HAP-1 (cell line): ENCODE data around the gene RBM14.

ENCODE experiments used
- DNase-seq, 2 experiments: peaks; one replicate each; pipeline ENCODE4 v3.0.0-alpha.2; 2016 to 2020; ENCODE audit warnings: low spot score in 2 of 2
- H3K27me3 ChIP-seq: fragments of 250-450 bp; sonication (Bioruptor Pico); 2 replicates; pipeline ENCODE4 v1.5.1; 2020; ENCODE audit warnings: low read depth, mild to moderate bottlenecking, moderate library complexity
- H3K36me3 ChIP-seq: fragments of 250-450 bp; sonication (Bioruptor Pico); replicated peaks from 2 replicates; pipeline ENCODE4 v1.5.1; 2020; ENCODE audit warnings: mild to moderate bottlenecking
- H3K4me1 ChIP-seq: fragments of 250-450 bp; sonication (Bioruptor Pico); 2 replicates; pipeline ENCODE4 v1.5.1; 2020; ENCODE audit warnings: mild to moderate bottlenecking
- H3K4me3 ChIP-seq: fragments of 250-450 bp; sonication (Bioruptor Pico); 2 replicates; pipeline ENCODE4 v1.5.1; 2020; ENCODE audit warnings: mild to moderate bottlenecking, moderate library complexity
- H3K9me3 ChIP-seq: fragments of 250-450 bp; sonication (Bioruptor Pico); 2 replicates; pipeline ENCODE4 v1.5.1; 2020; ENCODE audit warnings: mild to moderate bottlenecking, moderate library complexity
- in situ Hi-C: fragments of 300-500 bp; cut with MboI; formaldehyde crosslinking; loops from 3 replicates; pipeline ENCODE4 v1.14.3; 2020; ENCODE audit warnings: low sequenced_read_pairs, inconsistent platforms, mixed read lengths

RBM14 gene

DNA sequence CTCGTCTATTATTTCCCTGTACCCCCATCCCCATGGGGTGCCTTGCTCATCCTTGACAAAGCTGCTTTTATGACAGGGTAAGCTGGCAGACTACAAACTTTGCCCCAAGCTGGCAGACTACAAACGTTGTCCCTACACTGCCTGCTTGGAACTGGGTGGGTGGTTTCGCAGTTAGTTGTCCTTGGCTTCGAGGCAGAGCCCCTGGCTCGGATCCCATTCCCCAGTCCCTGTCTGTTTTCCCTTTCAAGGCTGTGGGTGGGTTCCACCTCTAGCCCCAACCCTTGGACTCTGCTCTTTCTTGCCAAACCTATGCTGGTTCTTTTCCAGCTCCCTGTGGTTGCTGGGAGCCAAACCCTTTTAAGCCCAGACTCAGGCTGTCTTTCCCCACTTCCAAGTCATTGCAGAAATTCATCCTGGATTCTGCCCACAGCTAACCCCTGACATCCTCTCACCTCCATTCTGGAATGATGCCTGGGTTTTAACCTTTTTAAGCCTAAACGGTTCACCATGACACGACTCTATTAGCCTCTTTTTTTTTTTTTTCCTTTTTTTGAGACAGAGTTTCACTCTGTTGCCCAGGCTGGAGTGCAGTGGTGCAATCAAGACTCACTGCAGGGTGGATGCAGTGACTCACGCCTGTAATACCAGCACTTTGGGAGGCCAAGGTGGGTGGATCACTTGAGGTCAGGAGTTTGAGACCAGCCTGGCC lies 9.2 kb upstream of the RBM14 start:
- Histone ChIP-seq H3K4me3 (no peak overlapping the region), H3K36me3 (peaks cover 18% of the 10 kb centered on the region), H3K4me1 (no peaks in the 10 kb centered on the region), H3K9me3 (no peaks in the 10 kb centered on the region), H3K27me3 (no peaks in the 10 kb centered on the region)
- DNase-seq = no peak
- in situ Hi-C loops = no loop called here

GRCh38 chr11:66609721-66610617 lies 6.5 kb upstream of the RBM14 start:
- no peak for DNase-seq
- Histone ChIP-seq H3K36me3 (peaks cover 11% of the 10 kb centered on the region), H3K4me3 (no peak overlapping the region), H3K4me1 (no peaks in the 10 kb centered on the region), H3K9me3 (no peaks in the 10 kb centered on the region), H3K27me3 (no peaks in the 10 kb centered on the region)
- in situ Hi-C loops = no loop called here

GRCh38 chr11:66612458-66612857 lies 4.0 kb upstream of the RBM14 start:
- Histone ChIP-seq H3K4me1 (peaks cover 6% of the 10 kb centered on the region), H3K9me3 (no peaks in the 10 kb centered on the region), H3K4me3 (no peak overlapping the region), H3K36me3 (peaks cover 9% of the 10 kb centered on the region), H3K27me3 (no peaks in the 10 kb centered on the region)
- in situ Hi-C loops = no loop called here
- DNase-seq = no peak

DNA sequence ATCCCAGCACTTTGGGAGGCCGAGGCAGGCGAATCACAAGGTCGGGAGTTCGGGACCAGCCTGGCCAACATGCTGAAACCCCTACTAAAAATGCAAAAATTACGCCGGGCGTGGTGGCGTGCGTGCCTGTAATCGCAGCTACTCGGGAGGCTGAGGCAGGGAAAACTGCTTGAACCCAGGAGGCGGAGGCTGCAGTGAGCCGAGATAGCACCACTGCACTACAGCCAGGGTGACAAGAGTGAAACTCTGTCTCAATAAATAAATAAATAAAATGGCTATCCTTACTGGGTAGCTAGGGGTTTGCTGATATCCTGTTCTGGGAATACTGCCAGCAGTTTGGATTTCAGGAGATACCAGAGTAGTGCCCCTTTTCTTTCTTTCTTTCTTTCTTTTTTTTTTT lies 2.4 kb upstream of the RBM14 start:
- DNase-seq = no peak
- Histone ChIP-seq H3K4me3 (no peak overlapping the region), H3K4me1 (peaks cover 10% of the 10 kb centered on the region), H3K27me3 (no peaks in the 10 kb centered on the region), H3K9me3 (no peaks in the 10 kb centered on the region), H3K36me3 (peaks cover 24% of the 10 kb centered on the region)
- in situ Hi-C loops = no loop called here

GRCh38 chr11:66617155-66617834 lies 865 bp downstream of the RBM14 start:
- in situ Hi-C loops = no loop called here
- H3K27me3 ChIP-seq = no peaks in the 10 kb centered on the region
- H3K4me3 ChIP-seq = peak overlapping the region; percentile 100
- no peaks in the 10 kb centered on the region for H3K9me3 ChIP-seq
- H3K36me3 ChIP-seq = peaks cover 52% of the 10 kb centered on the region
- DNase-seq = no peak
- H3K4me1 ChIP-seq = peaks cover 23% of the 10 kb centered on the region

DNA sequence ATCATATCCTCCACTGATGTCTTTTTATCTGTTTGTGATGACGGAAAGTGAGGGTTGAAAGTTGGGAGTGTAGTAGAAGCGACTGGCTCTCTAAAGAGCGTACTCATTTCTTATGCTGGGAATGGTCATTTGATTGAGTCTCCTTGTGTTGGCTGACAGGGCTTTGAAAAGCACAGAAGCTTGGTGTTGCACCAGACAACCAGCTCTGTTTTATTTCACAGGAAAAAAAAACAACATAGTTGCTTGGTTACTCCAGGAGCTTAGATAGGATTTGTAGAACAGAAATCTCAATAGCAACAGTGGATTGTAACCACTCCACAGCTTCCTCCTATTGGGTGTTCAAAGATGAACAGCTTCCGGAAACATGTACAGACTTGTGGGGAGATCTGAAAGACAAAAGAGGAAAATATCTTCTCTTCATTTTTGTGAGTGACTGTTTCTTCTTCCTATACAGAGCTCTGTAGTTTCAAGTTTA lies 2.7 kb downstream of the RBM14 start:
- in situ Hi-C loops = no loop called here
- H3K4me1 ChIP-seq = peaks cover 23% of the 10 kb centered on the region
- peaks cover 70% of the 10 kb centered on the region for H3K36me3 ChIP-seq
- peak; percentile 42 to 69 for DNase-seq
- peak overlapping the region; percentile 100 for H3K4me3 ChIP-seq
- H3K9me3 ChIP-seq = no peaks in the 10 kb centered on the region
- H3K27me3 ChIP-seq = no peaks in the 10 kb centered on the region

DNA sequence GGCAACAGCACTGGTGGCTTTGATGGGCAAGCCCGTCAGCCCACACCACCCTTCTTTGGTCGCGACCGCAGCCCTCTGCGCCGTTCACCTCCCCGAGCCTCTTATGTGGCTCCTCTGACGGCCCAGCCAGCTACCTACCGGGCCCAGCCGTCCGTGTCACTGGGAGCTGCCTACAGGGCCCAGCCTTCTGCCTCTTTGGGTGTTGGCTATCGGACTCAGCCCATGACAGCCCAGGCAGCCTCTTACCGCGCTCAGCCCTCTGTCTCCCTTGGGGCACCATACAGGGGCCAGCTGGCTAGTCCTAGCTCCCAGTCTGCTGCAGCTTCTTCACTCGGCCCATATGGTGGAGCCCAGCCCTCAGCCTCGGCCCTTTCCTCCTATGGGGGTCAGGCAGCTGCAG lies 8.0 kb downstream of the RBM14 start:
- no peak overlapping the region for H3K4me3 ChIP-seq
- H3K9me3 ChIP-seq = no peaks in the 10 kb centered on the region
- H3K36me3 ChIP-seq = peaks cover 96% of the 10 kb centered on the region
- no peaks in the 10 kb centered on the region for H3K27me3 ChIP-seq
- no peak for DNase-seq
- in situ Hi-C loops = no loop called here
- peaks cover 12% of the 10 kb centered on the region for H3K4me1 ChIP-seq

DNA sequence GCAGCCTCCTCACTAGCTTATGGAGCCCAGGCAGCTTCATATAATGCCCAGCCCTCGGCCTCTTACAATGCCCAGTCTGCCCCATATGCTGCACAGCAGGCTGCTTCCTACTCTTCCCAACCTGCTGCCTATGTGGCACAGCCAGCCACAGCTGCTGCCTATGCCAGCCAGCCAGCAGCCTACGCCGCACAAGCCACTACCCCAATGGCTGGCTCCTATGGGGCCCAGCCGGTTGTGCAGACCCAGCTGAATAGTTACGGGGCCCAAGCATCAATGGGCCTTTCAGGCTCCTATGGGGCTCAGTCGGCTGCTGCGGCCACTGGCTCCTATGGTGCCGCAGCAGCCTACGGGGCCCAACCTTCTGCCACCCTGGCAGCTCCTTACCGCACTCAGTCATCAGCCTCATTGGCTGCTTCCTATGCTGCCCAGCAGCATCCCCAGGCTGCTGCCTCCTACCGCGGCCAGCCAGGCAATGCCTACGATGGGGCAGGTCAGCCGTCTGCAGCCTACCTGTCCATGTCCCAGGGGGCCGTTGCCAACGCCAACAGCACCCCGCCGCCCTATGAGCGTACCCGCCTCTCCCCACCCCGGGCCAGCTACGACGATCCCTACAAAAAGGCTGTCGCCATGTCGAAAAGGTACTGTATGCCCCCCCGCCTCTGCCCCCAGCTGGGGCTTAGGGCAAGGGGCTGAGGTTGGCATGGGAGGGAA lies 8.8 kb downstream of the RBM14 start:
- DNase-seq = no peak
- H3K27me3 ChIP-seq = no peaks in the 10 kb centered on the region
- H3K36me3 ChIP-seq = peaks cover 96% of the 10 kb centered on the region
- no peak overlapping the region for H3K4me3 ChIP-seq
- H3K4me1 ChIP-seq = peaks cover 7% of the 10 kb centered on the region
- H3K9me3 ChIP-seq = no peaks in the 10 kb centered on the region
- in situ Hi-C loops = no loop called here

GRCh38 chr11:66625752-66626149 lies 9.3 kb downstream of the RBM14 start:
- in situ Hi-C loops = no loop called here
- peaks cover 5% of the 10 kb centered on the region for H3K4me1 ChIP-seq
- DNase-seq = no peak
- peaks cover 96% of the 10 kb centered on the region for H3K36me3 ChIP-seq
- H3K9me3 ChIP-seq = no peaks in the 10 kb centered on the region
- H3K27me3 ChIP-seq = no peaks in the 10 kb centered on the region
- H3K4me3 ChIP-seq = no peak overlapping the region

- peaks cover 3% of the 10 kb centered on the region for H3K4me1 ChIP-seq
- no peak overlapping the region for H3K4me3 ChIP-seq
- H3K9me3 ChIP-seq = no peaks in the 10 kb centered on the region
- in situ Hi-C loops = no loop called here
- no peaks in the 10 kb centered on the region for H3K27me3 ChIP-seq
- H3K36me3 ChIP-seq = peaks cover 92% of the 10 kb centered on the region
- no peak for DNase-seq
Observed at GRCh38 chr11:66626382-66626781, 10.0 kb downstream of the RBM14 start.

DNA sequence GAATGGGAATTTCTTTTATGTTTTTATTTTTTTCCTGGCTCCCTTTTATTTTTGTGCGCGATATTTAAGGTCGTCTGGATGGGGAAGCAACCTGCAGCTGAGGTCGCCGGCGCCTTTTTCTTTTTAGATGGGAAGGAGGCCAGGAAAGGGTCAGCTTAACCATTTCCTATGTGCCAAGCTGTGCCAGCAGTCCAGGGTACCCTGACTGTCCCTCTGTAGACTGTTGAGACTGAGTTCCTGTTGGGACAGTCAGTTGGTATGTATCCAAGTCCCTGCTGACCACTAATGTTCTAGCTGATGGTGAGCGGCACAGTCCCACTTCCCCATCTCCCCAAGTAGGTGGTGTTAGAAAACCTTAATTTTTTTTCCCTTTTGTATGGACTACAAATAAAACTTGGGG lies 10.5 kb downstream of the RBM14 start:
- DNase-seq = no peak
- Histone ChIP-seq H3K9me3 (no peaks in the 10 kb centered on the region), H3K36me3 (peaks cover 87% of the 10 kb centered on the region), H3K4me3 (no peak overlapping the region), H3K4me1 (no peaks in the 10 kb centered on the region; the same call in none of the 2 replicates), H3K27me3 (no peaks in the 10 kb centered on the region)
- in situ Hi-C loops = no loop called here

DNA sequence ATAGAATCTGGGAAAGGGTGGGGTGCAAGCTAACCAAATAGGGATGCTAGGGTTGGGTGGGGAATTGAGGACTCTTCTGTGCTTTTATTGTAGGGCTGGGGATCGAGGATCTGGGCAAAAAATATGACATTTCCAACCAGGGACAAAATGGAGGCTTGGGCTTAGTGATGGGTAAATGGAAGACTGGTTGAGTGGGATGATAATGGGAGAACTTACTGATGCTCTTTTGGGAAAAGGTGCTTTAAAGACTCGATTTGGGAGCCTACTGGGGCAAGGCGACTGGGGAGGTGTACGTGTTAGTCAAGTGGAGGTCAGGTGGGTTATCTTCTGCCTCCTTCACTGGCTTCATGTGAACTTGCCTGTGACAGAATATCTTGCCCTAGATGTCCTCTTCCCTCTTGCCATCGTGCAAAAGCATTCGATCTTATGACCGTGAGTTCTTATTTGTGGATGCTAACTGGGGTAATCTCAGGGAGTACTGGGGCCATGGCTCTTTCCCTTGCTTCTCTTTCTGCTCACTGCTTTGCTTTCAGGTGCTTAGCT lies 11.7 kb downstream of the RBM14 start:
- Histone ChIP-seq H3K4me3 (no peak overlapping the region), H3K36me3 (peaks cover 88% of the 10 kb centered on the region), H3K9me3 (no peaks in the 10 kb centered on the region), H3K4me1 (no peaks in the 10 kb centered on the region; the same call in 1 of the 2 replicates), H3K27me3 (no peaks in the 10 kb centered on the region)
- no peak for DNase-seq
- in situ Hi-C loops = no loop called here

- peaks cover 82% of the 10 kb centered on the region for H3K36me3 ChIP-seq
- DNase-seq = no peak
- H3K4me3 ChIP-seq = no peak overlapping the region
- H3K9me3 ChIP-seq = no peaks in the 10 kb centered on the region
- H3K27me3 ChIP-seq = no peaks in the 10 kb centered on the region
- in situ Hi-C loops = no loop called here
- no peaks in the 10 kb centered on the region; the same call in 1 of the 2 replicates for H3K4me1 ChIP-seq
Observed at GRCh38 chr11:66629356-66629755, 12.9 kb downstream of the RBM14 start.
